Heart right ventricle (tissue), 16 donors: ENCODE data around the gene CYP27B1. TPM values are rescaled to one million over a fixed set of nuclear protein-coding genes. Genes with fewer than 3 reads are reported as not detected.

Source experiments
- ATAC-seq, 8 donors: fragments of 200-7000 bp; cut with Tn5 transposase; one replicate each; pipeline ENCODE4 v1.9.1; 2020; ENCODE audit warnings: mild to moderate bottlenecking in 8 of 8, moderate library complexity in 8 of 8, moderate number of reproducible peaks in 1 of 8
- DNase-seq, 2 donors: peaks; one replicate each; pipeline ENCODE4 v3.0.0-alpha.2; 2020
- H3K27ac ChIP-seq, 10 donors: fragments of 200-600 bp; sonication (generic) in 2 of 10; one replicate each; pipeline versions ENCODE4 v1.5.0 to v1.8.0; 2020 to 2022; ENCODE audit warnings: mild to moderate bottlenecking in 3 of 10
- H3K27me3 ChIP-seq, 7 donors: fragments of 200-600 bp; one replicate each; pipeline ENCODE4 v1.8.0; 2021 to 2022; ENCODE audit warnings: mild to moderate bottlenecking in 2 of 7
- H3K36me3 ChIP-seq, 9 donors: fragments of 200-600 bp; sonication (generic) in 1 of 9; one replicate each; pipeline versions ENCODE4 v1.5.0 to v1.8.0; 2020 to 2022; ENCODE audit warnings: mild to moderate bottlenecking in 2 of 9
- H3K4me1 ChIP-seq, 9 donors: fragments of 200-600 bp; sonication (generic) in 1 of 9; one replicate each; pipeline versions ENCODE4 v1.5.0 to v1.8.0; 2020 to 2022; ENCODE audit warnings: mild to moderate bottlenecking in 4 of 9
- H3K4me3 ChIP-seq, 10 donors: fragments of 200-600 bp; sonication (generic) in 2 of 10; one replicate each; pipeline versions ENCODE4 v1.5.0 to v1.8.0; 2020 to 2022; ENCODE audit warnings: mild to moderate bottlenecking in 7 of 10, moderate library complexity in 2 of 10
- H3K9me3 ChIP-seq, 11 donors: fragments of 200-600 bp in 10 of 11; sonication (generic) in 2 of 11; one replicate each; pipeline versions ENCODE4 v1.5.0 to v1.8.0; 2013 to 2022; ENCODE audit warnings: mild to moderate bottlenecking in 2 of 11, control low read depth in 1 of 11, moderate library complexity in 1 of 11
- WGBS, 2 donors: extraction: QIAGEN DNeasy Blood & Tissue Kit; methylation state at CpG; one replicate each; pipeline ENCODE4 v1.1.7; 2013; ENCODE audit warnings: inconsistent platforms in 1 of 2; 5-methylcytosine and 5-hydroxymethylcytosine counted together
- intact Hi-C, 10 donors: fragments of 100-400 bp; cut with DNase I; formaldehyde crosslinking; loops; one replicate each; pipeline versions ENCODE4 v1.11.1 to v1.14.2; 2022
- polyA plus RNA-seq, 2 donors: library from polyadenylated mRNA; stranded (reverse); fragments of 200-250 nt; gene quantifications; one replicate each; pipeline ENCODE4 v1.2.3, GENCODE V29; 2013
- total RNA-seq, 10 donors: library from RNA; stranded (reverse); fragmentation: NEBNext Ultra II Directional in 3 of 10; extraction: Animal tissue kit (Norgen Biotek cat#: 25700) in 3 of 10; gene quantifications; one replicate each; pipeline versions ENCODE4 v1.2.1 to v1.2.4, GENCODE V29; 2021 to 2023
- TF ChIP-seq, protein P1 (sequence below), 9 donors: fragments of 200-600 bp; sonication (generic) in 2 of 9; IDR thresholded peaks; one replicate each; pipeline versions ENCODE4 v1.5.0 to v1.8.0; 2021 to 2022; ENCODE audit warnings: antibody characterized with exemption in 9 of 9, mild to moderate bottlenecking in 5 of 9, moderate library complexity in 1 of 9
- donor health status: Arrhythmogenic right ventricular cardiomyopathy.
- donor health status: ischemic (EF 13 %, LVEDD 7.1; RV severe dilation, severe dysfunction).
- donor health status: healthy with polysubstance abuse.
- donor health status: DM: no; HTN: yes; CAD: no.
- donor health status: DM: no; HTN: no; CAD: no.
- donor health status: ischemic (EF 25% LVEDD 6.9; RV normal size, moderate dysfunction).
- donor health status: ischemic (EF 25% LVEDD 5.7; RV mildly dilated, moderate dysfunction).
- donor health status: healthy.
- donor health status: DM: yes; HTN: yes; CAD: no.
- donor health status: Ischemic cardiomyopathy.
- donor health status: ischemic (EF 35%, LVEDD 5.7; RV mildly dilated, moderate dysfunction).
- donor health status: nonischemic (EF 11% LVEDD 7.7; RV severe dilation, severe dysfunction).
- donor health status: DM: yes; HTN: yes; CAD: no.
- donor health status: PGD.
- donor health status: ischemic (EF 29% LVEDD 5.4; RV normal size, mild dysfunction).
- donor health status: nonischemic (EF 23%, LVEDD 6.1; RV moderate dilation, normal function).

The CYP27B1 gene
- total and polyA plus RNA-seq, 12 donors, result 0.14 to 0.95 (median 0.81) TPM; not detected in 9

DNA sequence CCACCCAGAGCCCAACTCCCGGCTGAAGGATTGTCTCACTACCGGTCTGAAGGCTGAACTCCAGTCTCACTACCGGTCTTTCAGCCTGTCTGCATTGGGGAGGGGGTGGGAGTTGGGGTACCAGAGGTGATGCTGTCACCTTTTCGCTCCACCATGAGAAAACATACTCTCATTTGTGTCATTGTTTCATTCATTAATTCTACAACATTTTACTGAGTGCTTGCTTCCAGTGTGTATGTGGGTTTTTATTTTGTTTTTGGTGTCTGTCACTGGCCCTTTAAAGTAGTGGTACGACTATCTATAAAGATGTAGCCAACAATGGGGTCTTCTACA is 14.2 kb downstream of the CYP27B1 start:
- ATAC-seq, result no peak
- intact Hi-C loops, result no loop called here
- H3K4me1 ChIP-seq, result peaks cover 14 to 51% (median 38%) of the 10 kb centered on the region in 9 donors

DNA sequence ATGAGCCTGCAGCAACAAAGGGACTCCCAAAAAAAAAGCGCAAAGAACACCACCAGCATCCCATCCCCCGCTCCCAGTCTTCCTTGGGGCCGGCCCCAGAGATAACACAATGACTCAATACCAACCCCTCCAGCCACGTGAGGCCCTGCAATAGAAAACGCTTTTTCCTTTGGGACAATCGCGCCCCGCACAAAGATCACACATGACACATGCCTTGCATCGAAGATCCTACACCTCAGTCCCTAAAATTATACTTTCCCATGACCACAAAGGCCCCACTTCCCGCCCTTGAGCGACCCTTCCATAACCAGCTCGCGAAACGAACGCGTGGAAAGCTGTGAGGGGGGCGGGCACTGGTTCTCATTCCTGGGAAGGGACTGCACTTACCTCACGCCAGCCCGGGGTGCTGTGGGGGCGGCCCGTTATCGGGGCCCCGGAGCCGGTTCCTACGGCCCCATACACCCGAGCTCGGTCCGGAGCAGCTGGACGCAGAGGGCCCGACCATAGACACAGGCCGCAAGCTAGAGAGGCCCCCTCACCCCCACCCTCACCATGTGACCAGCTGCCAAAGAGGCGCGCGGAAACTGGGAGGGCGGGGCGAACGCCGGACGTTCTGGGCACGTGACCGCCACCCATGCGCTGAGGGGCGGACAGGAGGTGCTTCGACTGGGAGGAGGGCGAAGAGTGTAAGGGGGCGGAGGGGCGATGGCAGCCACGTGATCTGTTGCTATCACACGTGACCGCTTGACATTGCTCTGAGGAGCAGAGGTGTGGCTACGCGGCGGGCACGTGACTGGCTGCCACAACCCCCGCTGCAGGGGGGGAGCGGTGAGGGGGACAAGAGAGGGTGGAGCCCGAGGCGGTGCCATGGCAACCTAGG is 14.8 kb downstream of the CYP27B1 start, which contains the start of gene CDK4:
TSS of gene CDK4 (minus strand) at position 523 of the 880 bp plus-strand sequence. CDS start 593 bp downstream, outside the sequence.
- Histone ChIP-seq H3K27me3 (no peaks in the 10 kb centered on the region), H3K4me3 (peak within 1 kb of the TSS; percentile 55 to 85 (median 72)), H3K4me1 (peaks cover 14 to 49% (median 38%) of the 10 kb centered on the region in 9 donors), H3K9me3 (no peaks in the 10 kb centered on the region), H3K36me3 (peaks cover 0 to 41% (median 27%) of the 10 kb centered on the region in 9 donors), H3K27ac (peak within 1 kb of the TSS; percentile 70 to 96 (median 91))
- intact Hi-C loops, result no loop called here
- DNase-seq, result peak; percentile 99
- TF ChIP-seq, protein P1, sequence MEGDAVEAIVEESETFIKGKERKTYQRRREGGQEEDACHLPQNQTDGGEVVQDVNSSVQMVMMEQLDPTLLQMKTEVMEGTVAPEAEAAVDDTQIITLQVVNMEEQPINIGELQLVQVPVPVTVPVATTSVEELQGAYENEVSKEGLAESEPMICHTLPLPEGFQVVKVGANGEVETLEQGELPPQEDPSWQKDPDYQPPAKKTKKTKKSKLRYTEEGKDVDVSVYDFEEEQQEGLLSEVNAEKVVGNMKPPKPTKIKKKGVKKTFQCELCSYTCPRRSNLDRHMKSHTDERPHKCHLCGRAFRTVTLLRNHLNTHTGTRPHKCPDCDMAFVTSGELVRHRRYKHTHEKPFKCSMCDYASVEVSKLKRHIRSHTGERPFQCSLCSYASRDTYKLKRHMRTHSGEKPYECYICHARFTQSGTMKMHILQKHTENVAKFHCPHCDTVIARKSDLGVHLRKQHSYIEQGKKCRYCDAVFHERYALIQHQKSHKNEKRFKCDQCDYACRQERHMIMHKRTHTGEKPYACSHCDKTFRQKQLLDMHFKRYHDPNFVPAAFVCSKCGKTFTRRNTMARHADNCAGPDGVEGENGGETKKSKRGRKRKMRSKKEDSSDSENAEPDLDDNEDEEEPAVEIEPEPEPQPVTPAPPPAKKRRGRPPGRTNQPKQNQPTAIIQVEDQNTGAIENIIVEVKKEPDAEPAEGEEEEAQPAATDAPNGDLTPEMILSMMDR (IDR thresholded peaks at IDR 0.05), result no peak
- WGBS, 2 donors, result 0% methylated on average over 58 of the region's 58 CpGs
- peak; percentile 92 to 96 (median 93) for ATAC-seq

More for the DNA sequence above, 14.2 kb downstream of the CYP27B1 start:
- Histone ChIP-seq H3K36me3 (peaks cover 0 to 39% (median 23%) of the 10 kb centered on the region in 9 donors), H3K9me3 (no peaks in the 10 kb centered on the region), H3K27ac (peak overlapping the region in 9 of 10 donors; percentile 20 to 96 (median 55)), H3K27me3 (no peaks in the 10 kb centered on the region), H3K4me3 (peak overlapping the region in 9 of 10 donors; percentile 15 to 85 (median 70))
- no peak for DNase-seq
- WGBS, 2 donors, result 1 to 4% methylated on average over 5 of the region's 5 CpGs
- TF ChIP-seq, protein P1 (IDR thresholded peaks at IDR 0.05), result no peak

DNA sequence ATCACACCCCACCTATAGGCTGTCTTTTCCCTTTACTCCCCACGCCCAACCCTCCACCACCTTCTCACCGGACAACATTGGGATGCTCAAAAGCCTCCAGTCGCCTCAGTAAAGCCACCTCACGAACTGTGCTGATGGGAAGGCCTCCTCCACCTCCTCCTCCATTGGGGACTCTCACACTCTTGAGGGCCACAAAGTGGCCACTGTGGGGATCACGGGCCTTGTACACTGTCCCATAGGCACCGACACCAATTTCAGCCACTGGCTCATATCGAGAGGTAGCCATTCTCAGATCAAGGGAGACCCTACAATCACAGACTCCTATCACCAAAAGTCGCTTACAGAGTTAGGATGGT is 15.5 kb downstream of the CYP27B1 start:
- H3K9me3 ChIP-seq, result no peaks in the 10 kb centered on the region
- TF ChIP-seq, protein P1 (IDR thresholded peaks at IDR 0.05), result no peak
- WGBS, 2 donors, result 15% methylated on average over 8 of the region's 8 CpGs
- H3K4me1 ChIP-seq, result peaks cover 14 to 45% (median 34%) of the 10 kb centered on the region in 9 donors
- intact Hi-C loops, result no loop called here
- DNase-seq (no peak), ATAC-seq (peak in 2 of 8 donors; percentile 0)
- H3K36me3 ChIP-seq, result peaks cover 0 to 47% (median 32%) of the 10 kb centered on the region in 9 donors
- H3K27me3 ChIP-seq, result no peaks in the 10 kb centered on the region
- peak overlapping the region; percentile 70 to 96 (median 91) for H3K27ac ChIP-seq
- peak overlapping the region; percentile 55 to 85 (median 72) for H3K4me3 ChIP-seq

DNA sequence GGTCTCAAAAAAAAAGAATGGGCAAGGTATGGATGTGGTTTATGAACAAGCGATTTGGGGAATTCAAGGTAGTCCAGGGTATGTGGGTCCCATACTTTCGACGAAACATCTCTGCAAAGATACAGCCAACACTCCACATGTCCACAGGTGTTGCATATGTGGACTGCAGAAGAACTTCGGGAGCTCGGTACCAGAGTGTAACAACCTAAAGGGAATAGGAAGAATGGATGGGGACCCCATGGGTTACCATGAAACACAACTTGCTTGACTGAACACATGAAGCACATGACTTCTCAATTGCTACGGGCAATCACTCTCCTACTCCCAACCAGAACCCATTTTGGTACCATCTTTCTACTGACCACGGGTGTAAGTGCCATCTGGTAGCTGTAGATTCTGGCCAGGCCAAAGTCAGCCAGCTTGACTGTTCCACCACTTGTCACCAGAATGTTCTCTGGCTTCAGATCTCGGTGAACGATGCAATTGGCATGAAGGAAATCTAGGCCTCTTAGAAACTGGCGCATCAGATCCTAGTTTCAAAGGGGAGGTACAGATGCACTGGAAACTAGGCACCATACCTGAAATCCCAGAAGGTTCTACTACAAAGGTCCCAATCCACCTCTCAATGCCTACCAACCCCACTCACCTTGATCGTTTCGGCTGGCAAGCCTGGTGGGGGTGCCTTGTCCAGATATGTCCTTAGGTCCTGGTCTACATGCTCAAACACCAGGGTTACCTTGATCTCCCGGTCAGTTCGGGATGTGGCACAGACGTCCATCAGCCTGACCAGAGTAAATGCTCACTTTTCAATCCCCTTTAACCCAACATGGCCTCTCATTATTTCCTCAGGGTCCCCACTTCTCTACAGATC is 16.1 kb downstream of the CYP27B1 start:
- Histone ChIP-seq H3K27ac (peak overlapping the region in 8 of 10 donors; percentile 90 to 96 (median 92)), H3K36me3 (peaks cover 0 to 51% (median 32%) of the 10 kb centered on the region in 9 donors), H3K4me1 (peaks cover 11 to 45% (median 32%) of the 10 kb centered on the region in 9 donors), H3K4me3 (peak overlapping the region; percentile 55 to 85 (median 72)), H3K9me3 (no peaks in the 10 kb centered on the region), H3K27me3 (no peaks in the 10 kb centered on the region)
- intact Hi-C loops, result no loop called here
- TF ChIP-seq, protein P1 (IDR thresholded peaks at IDR 0.05), result no peak
- no peak for DNase-seq
- 88 to 89% methylated on average over 15 of the region's 15 CpGs for WGBS, 2 donors
- ATAC-seq, result no peak
